ENCODE results near the gene PIK3R1.

Gene PIK3R1

GRCh38 chr5:68266457-68266856 is 50.9 kb downstream of the PIK3R1 start:
- H2BK5ac ChIP-seq (ENCODE audit: low read length) = no peak overlapping the region
- no peak overlapping the region for H2BK120ac ChIP-seq (ENCODE audit: low read depth, low read length)
- DNase-seq = no peak
- no peak overlapping the region for H4K8ac ChIP-seq (ENCODE audit: low read depth, low read length)
- H3K23ac ChIP-seq (ENCODE audit: low read length) = no peak overlapping the region
- no peak overlapping the region for H3K4me2 ChIP-seq (ENCODE audit: low read length)
- no peak overlapping the region for H3K56ac ChIP-seq (ENCODE audit: low read length)
- no peaks in the 10 kb centered on the region for H3K36me3 ChIP-seq (ENCODE audit: control insufficient read depth, insufficient read depth, low read length)
- no peaks in the 10 kb centered on the region for H3K4me1 ChIP-seq (ENCODE audit: control insufficient read depth, low read depth, low read length)
- H3K4ac ChIP-seq (ENCODE audit: low read depth, low read length) = no peak overlapping the region
- no peak overlapping the region for H3K27ac ChIP-seq (ENCODE audit: low read depth, low read length)
- H3K79me2 ChIP-seq (ENCODE audit: control insufficient read depth, insufficient read depth, low read length) = no peaks in the 10 kb centered on the region
- H4K5ac ChIP-seq (ENCODE audit: low read length) = no peak overlapping the region
- no peak overlapping the region for H3K18ac ChIP-seq (ENCODE audit: low read length)
- H2AK5ac ChIP-seq (ENCODE audit: low read length) = no peak overlapping the region
- no peak overlapping the region for H3K4me3 ChIP-seq (ENCODE audit: low read length)
- no peaks in the 10 kb centered on the region for H3K27me3 ChIP-seq (ENCODE audit: insufficient read depth, low read length, poor library complexity)
- no peak overlapping the region for H2BK15ac ChIP-seq (replicated peaks; ENCODE audit: low read depth)
- H3K9ac ChIP-seq (ENCODE audit: low read length) = no peak overlapping the region
- peaks cover 2% of the 10 kb centered on the region for H3K79me1 ChIP-seq (ENCODE audit: low read length)
- WGBS (ENCODE audit: extremely low coverage, insufficient coverage, low lambda C conversion rate) = no CpG with 5 or more reads among the region's 1 CpG

GRCh38 chr5:68267066-68267465 is 51.5 kb downstream of the PIK3R1 start:
- Histone ChIP-seq H3K23ac (ENCODE audit: low read length) (no peak overlapping the region), H3K4me1 (ENCODE audit: control insufficient read depth, low read depth, low read length) (no peaks in the 10 kb centered on the region), H3K9ac (ENCODE audit: low read length) (no peak overlapping the region), H3K4me3 (ENCODE audit: low read length) (no peak overlapping the region), H2BK120ac (ENCODE audit: low read depth, low read length) (no peak overlapping the region), H3K36me3 (ENCODE audit: control insufficient read depth, insufficient read depth, low read length) (no peaks in the 10 kb centered on the region), H4K5ac (ENCODE audit: low read length) (no peak overlapping the region), H2AK5ac (ENCODE audit: low read length) (no peak overlapping the region), H3K79me1 (ENCODE audit: low read length) (peaks cover 2% of the 10 kb centered on the region), H3K27ac (ENCODE audit: low read depth, low read length) (no peak overlapping the region), H3K27me3 (ENCODE audit: insufficient read depth, low read length, poor library complexity) (no peaks in the 10 kb centered on the region), H2BK5ac (ENCODE audit: low read length) (no peak overlapping the region), H4K8ac (ENCODE audit: low read depth, low read length) (no peak overlapping the region), H3K56ac (ENCODE audit: low read length) (no peak overlapping the region), H3K79me2 (ENCODE audit: control insufficient read depth, insufficient read depth, low read length) (no peaks in the 10 kb centered on the region), H3K4ac (ENCODE audit: low read depth, low read length) (no peak overlapping the region), H3K4me2 (ENCODE audit: low read length) (no peak overlapping the region), H3K18ac (ENCODE audit: low read length) (no peak overlapping the region), H2BK15ac (replicated peaks; ENCODE audit: low read depth) (no peak overlapping the region)
- peak; percentile 26 for DNase-seq
- no CpG with 5 or more reads among the region's 4 CpGs for WGBS (ENCODE audit: extremely low coverage, insufficient coverage, low lambda C conversion rate)

- no peaks in the 10 kb centered on the region for H3K27me3 ChIP-seq (ENCODE audit: insufficient read depth, low read length, poor library complexity)
- H3K56ac ChIP-seq (ENCODE audit: low read length) = no peak overlapping the region
- no peak overlapping the region for H3K4me3 ChIP-seq (ENCODE audit: low read length)
- H3K36me3 ChIP-seq (ENCODE audit: control insufficient read depth, insufficient read depth, low read length) = no peaks in the 10 kb centered on the region
- H2BK120ac ChIP-seq (ENCODE audit: low read depth, low read length) = no peak overlapping the region
- H3K79me1 ChIP-seq (ENCODE audit: low read length) = peaks cover 3% of the 10 kb centered on the region
- H3K4ac ChIP-seq (ENCODE audit: low read depth, low read length) = no peak overlapping the region
- no peak overlapping the region for H2AK5ac ChIP-seq (ENCODE audit: low read length)
- no peaks in the 10 kb centered on the region for H3K79me2 ChIP-seq (ENCODE audit: control insufficient read depth, insufficient read depth, low read length)
- WGBS (ENCODE audit: extremely low coverage, insufficient coverage, low lambda C conversion rate) = no CpG with 5 or more reads among the region's 3 CpGs
- no peak overlapping the region for H4K5ac ChIP-seq (ENCODE audit: low read length)
- H2BK5ac ChIP-seq (ENCODE audit: low read length) = no peak overlapping the region
- no peak overlapping the region for H3K23ac ChIP-seq (ENCODE audit: low read length)
- no peaks in the 10 kb centered on the region for H3K4me1 ChIP-seq (ENCODE audit: control insufficient read depth, low read depth, low read length)
- H3K18ac ChIP-seq (ENCODE audit: low read length) = no peak overlapping the region
- H4K8ac ChIP-seq (ENCODE audit: low read depth, low read length) = no peak overlapping the region
- no peak overlapping the region for H2BK15ac ChIP-seq (replicated peaks; ENCODE audit: low read depth)
- H3K27ac ChIP-seq (ENCODE audit: low read depth, low read length) = no peak overlapping the region
- H3K9ac ChIP-seq (ENCODE audit: low read length) = no peak overlapping the region
- DNase-seq = no peak
- H3K4me2 ChIP-seq (ENCODE audit: low read length) = no peak overlapping the region
Observed at GRCh38 chr5:68268101-68268851, 52.7 kb downstream of the PIK3R1 start.

GRCh38 chr5:68268852-68269130 is 53.2 kb downstream of the PIK3R1 start:
- Histone ChIP-seq H3K79me1 (ENCODE audit: low read length) (peaks cover 5% of the 10 kb centered on the region), H3K56ac (ENCODE audit: low read length) (no peak overlapping the region), H3K23ac (ENCODE audit: low read length) (no peak overlapping the region), H4K8ac (ENCODE audit: low read depth, low read length) (no peak overlapping the region), H3K27me3 (ENCODE audit: insufficient read depth, low read length, poor library complexity) (no peaks in the 10 kb centered on the region), H3K27ac (ENCODE audit: low read depth, low read length) (no peak overlapping the region), H3K4me1 (ENCODE audit: control insufficient read depth, low read depth, low read length) (no peaks in the 10 kb centered on the region), H2BK5ac (ENCODE audit: low read length) (no peak overlapping the region), H4K5ac (ENCODE audit: low read length) (no peak overlapping the region), H2BK15ac (replicated peaks; ENCODE audit: low read depth) (no peak overlapping the region), H3K9ac (ENCODE audit: low read length) (no peak overlapping the region), H3K79me2 (ENCODE audit: control insufficient read depth, insufficient read depth, low read length) (no peaks in the 10 kb centered on the region), H2AK5ac (ENCODE audit: low read length) (no peak overlapping the region), H3K4me3 (ENCODE audit: low read length) (no peak overlapping the region), H2BK120ac (ENCODE audit: low read depth, low read length) (no peak overlapping the region), H3K4me2 (ENCODE audit: low read length) (no peak overlapping the region), H3K36me3 (ENCODE audit: control insufficient read depth, insufficient read depth, low read length) (no peaks in the 10 kb centered on the region), H3K18ac (ENCODE audit: low read length) (no peak overlapping the region), H3K4ac (ENCODE audit: low read depth, low read length) (no peak overlapping the region)
- no CpG with 5 or more reads among the region's 5 CpGs for WGBS (ENCODE audit: extremely low coverage, insufficient coverage, low lambda C conversion rate)
- no peak for DNase-seq

GRCh38 chr5:68269820-68270219 is 54.3 kb downstream of the PIK3R1 start:
- no peak overlapping the region for H3K4me2 ChIP-seq (ENCODE audit: low read length)
- H3K79me2 ChIP-seq (ENCODE audit: control insufficient read depth, insufficient read depth, low read length) = no peaks in the 10 kb centered on the region
- no peak overlapping the region for H2BK15ac ChIP-seq (replicated peaks; ENCODE audit: low read depth)
- no peak overlapping the region for H4K8ac ChIP-seq (ENCODE audit: low read depth, low read length)
- no CpG with 5 or more reads among the region's 2 CpGs for WGBS (ENCODE audit: extremely low coverage, insufficient coverage, low lambda C conversion rate)
- H3K56ac ChIP-seq (ENCODE audit: low read length) = no peak overlapping the region
- H3K79me1 ChIP-seq (ENCODE audit: low read length) = peaks cover 5% of the 10 kb centered on the region
- no peaks in the 10 kb centered on the region for H3K4me1 ChIP-seq (ENCODE audit: control insufficient read depth, low read depth, low read length)
- H3K4ac ChIP-seq (ENCODE audit: low read depth, low read length) = no peak overlapping the region
- H2BK120ac ChIP-seq (ENCODE audit: low read depth, low read length) = no peak overlapping the region
- H3K23ac ChIP-seq (ENCODE audit: low read length) = no peak overlapping the region
- H3K18ac ChIP-seq (ENCODE audit: low read length) = no peak overlapping the region
- no peak overlapping the region for H3K4me3 ChIP-seq (ENCODE audit: low read length)
- H3K36me3 ChIP-seq (ENCODE audit: control insufficient read depth, insufficient read depth, low read length) = no peaks in the 10 kb centered on the region
- H2AK5ac ChIP-seq (ENCODE audit: low read length) = no peak overlapping the region
- H2BK5ac ChIP-seq (ENCODE audit: low read length) = no peak overlapping the region
- H3K27ac ChIP-seq (ENCODE audit: low read depth, low read length) = no peak overlapping the region
- no peak for DNase-seq
- H4K5ac ChIP-seq (ENCODE audit: low read length) = no peak overlapping the region
- no peak overlapping the region for H3K9ac ChIP-seq (ENCODE audit: low read length)
- H3K27me3 ChIP-seq (ENCODE audit: insufficient read depth, low read length, poor library complexity) = no peaks in the 10 kb centered on the region

GRCh38 chr5:68270399-68270975 is 54.9 kb downstream of the PIK3R1 start:
- H2BK120ac ChIP-seq (ENCODE audit: low read depth, low read length) = no peak overlapping the region
- no peaks in the 10 kb centered on the region for H3K27me3 ChIP-seq (ENCODE audit: insufficient read depth, low read length, poor library complexity)
- H3K4ac ChIP-seq (ENCODE audit: low read depth, low read length) = no peak overlapping the region
- H3K18ac ChIP-seq (ENCODE audit: low read length) = no peak overlapping the region
- H3K79me1 ChIP-seq (ENCODE audit: low read length) = peaks cover 5% of the 10 kb centered on the region
- no peak overlapping the region for H3K27ac ChIP-seq (ENCODE audit: low read depth, low read length)
- H3K56ac ChIP-seq (ENCODE audit: low read length) = no peak overlapping the region
- no peak overlapping the region for H4K5ac ChIP-seq (ENCODE audit: low read length)
- no peak overlapping the region for H2BK15ac ChIP-seq (replicated peaks; ENCODE audit: low read depth)
- no peaks in the 10 kb centered on the region for H3K79me2 ChIP-seq (ENCODE audit: control insufficient read depth, insufficient read depth, low read length)
- H4K8ac ChIP-seq (ENCODE audit: low read depth, low read length) = no peak overlapping the region
- no peak overlapping the region for H2BK5ac ChIP-seq (ENCODE audit: low read length)
- no peak overlapping the region for H3K23ac ChIP-seq (ENCODE audit: low read length)
- H3K4me1 ChIP-seq (ENCODE audit: control insufficient read depth, low read depth, low read length) = no peaks in the 10 kb centered on the region
- no peaks in the 10 kb centered on the region for H3K36me3 ChIP-seq (ENCODE audit: control insufficient read depth, insufficient read depth, low read length)
- no peak overlapping the region for H3K4me3 ChIP-seq (ENCODE audit: low read length)
- H3K9ac ChIP-seq (ENCODE audit: low read length) = no peak overlapping the region
- no peak overlapping the region for H2AK5ac ChIP-seq (ENCODE audit: low read length)
- DNase-seq = no peak
- H3K4me2 ChIP-seq (ENCODE audit: low read length) = no peak overlapping the region
